Osteocyte (in vitro differentiated cells): ENCODE data around the gene BANF2. TPM values are rescaled to one million over a fixed set of nuclear protein-coding genes. Genes with fewer than 3 reads are reported as not detected.

Experiments
- DNase-seq: peaks from one replicate; pipeline ENCODE4 v3.0.0; 2021; ENCODE audit warnings: mixed read lengths; ENCODE audit not compliant: unreplicated experiment; ENCODE audit errors: extremely low spot score
- H3K27ac Mint-ChIP-seq: one replicate; pipeline ENCODE4 v1.8.0; 2021; ENCODE audit warnings: mild to moderate bottlenecking, mixed read lengths; ENCODE audit not compliant: unreplicated experiment
- H3K27me3 Mint-ChIP-seq: one replicate; pipeline ENCODE4 v1.8.0; 2021; ENCODE audit warnings: mixed read lengths; ENCODE audit not compliant: unreplicated experiment
- H3K36me3 Mint-ChIP-seq: one replicate; pipeline ENCODE4 v1.8.0; 2021; ENCODE audit warnings: mixed read lengths; ENCODE audit not compliant: unreplicated experiment
- H3K4me1 Mint-ChIP-seq: one replicate; pipeline ENCODE4 v1.8.0; 2021; ENCODE audit warnings: mixed read lengths; ENCODE audit not compliant: unreplicated experiment
- H3K4me3 Mint-ChIP-seq: one replicate; pipeline ENCODE4 v1.8.0; 2021; ENCODE audit warnings: mild to moderate bottlenecking, moderate library complexity, mixed read lengths; ENCODE audit not compliant: unreplicated experiment
- H3K9me3 Mint-ChIP-seq: one replicate; pipeline ENCODE4 v1.8.0; 2021; ENCODE audit warnings: mixed read lengths; ENCODE audit not compliant: unreplicated experiment
- total RNA-seq: library from RNA; stranded (reverse); gene quantifications from 2 replicates; pipeline ENCODE4 v1.2.1, GENCODE V29; 2021
- TF ChIP-seq, protein P1 (sequence below): fragments of 200-600 bp; sonication (generic); IDR thresholded peaks from 2 replicates; pipeline ENCODE4 v1.5.0; 2021; ENCODE audit warnings: antibody characterized with exemption, mild to moderate bottlenecking, moderate library complexity

BANF2 gene
- total RNA-seq, 1 donor from 2014 or later = not detected

DNA sequence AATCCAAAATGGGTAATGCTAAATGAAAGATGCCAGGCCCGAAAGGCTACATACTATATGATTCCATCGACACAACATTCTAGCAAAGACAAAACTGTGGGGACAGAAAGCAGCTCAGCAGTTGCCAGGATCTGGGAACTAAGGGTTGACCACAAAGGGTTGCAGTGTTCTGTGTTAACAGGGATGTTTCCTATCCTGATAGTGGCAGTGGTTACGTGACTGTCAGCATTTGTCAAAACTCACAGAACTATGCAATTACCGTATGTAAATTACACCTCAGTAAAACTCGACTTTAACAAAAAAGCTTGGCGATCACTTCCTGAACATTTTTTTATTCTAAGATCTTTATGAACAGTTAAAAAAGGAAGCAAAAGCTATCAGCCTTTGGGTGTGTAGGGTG is 83.9 kb downstream of the BANF2 start:
- Mint-ChIP-seq H3K9me3 (no peaks in the 10 kb centered on the region), H3K4me1 (peaks cover 20% of the 10 kb centered on the region), H3K27me3 (no peaks in the 10 kb centered on the region), H3K36me3 (no peaks in the 10 kb centered on the region), H3K4me3 (no peak overlapping the region), H3K27ac (no peak overlapping the region)
- DNase-seq = no peak
- TF ChIP-seq, protein P1, sequence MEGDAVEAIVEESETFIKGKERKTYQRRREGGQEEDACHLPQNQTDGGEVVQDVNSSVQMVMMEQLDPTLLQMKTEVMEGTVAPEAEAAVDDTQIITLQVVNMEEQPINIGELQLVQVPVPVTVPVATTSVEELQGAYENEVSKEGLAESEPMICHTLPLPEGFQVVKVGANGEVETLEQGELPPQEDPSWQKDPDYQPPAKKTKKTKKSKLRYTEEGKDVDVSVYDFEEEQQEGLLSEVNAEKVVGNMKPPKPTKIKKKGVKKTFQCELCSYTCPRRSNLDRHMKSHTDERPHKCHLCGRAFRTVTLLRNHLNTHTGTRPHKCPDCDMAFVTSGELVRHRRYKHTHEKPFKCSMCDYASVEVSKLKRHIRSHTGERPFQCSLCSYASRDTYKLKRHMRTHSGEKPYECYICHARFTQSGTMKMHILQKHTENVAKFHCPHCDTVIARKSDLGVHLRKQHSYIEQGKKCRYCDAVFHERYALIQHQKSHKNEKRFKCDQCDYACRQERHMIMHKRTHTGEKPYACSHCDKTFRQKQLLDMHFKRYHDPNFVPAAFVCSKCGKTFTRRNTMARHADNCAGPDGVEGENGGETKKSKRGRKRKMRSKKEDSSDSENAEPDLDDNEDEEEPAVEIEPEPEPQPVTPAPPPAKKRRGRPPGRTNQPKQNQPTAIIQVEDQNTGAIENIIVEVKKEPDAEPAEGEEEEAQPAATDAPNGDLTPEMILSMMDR = no peak

DNA sequence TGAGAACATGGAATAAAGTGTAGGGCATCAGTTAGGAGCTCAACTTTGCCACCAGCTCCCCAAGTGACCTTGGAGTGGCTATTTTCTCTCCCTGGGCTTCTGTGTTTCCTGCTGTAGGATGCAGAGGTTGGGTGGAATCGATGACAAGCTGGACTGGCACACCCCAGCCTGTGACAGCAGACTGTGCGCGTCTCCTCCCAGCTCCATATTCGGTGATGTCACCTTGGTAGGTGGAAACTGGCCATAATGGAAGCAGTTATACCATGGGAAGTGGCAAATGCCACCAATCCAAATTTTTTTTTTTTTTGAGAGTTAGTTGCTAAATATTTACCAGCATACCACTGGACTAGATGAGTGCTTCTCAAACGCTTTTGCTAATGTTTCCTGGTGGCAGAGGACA is 85.2 kb downstream of the BANF2 start:
- H3K27me3 Mint-ChIP-seq = no peaks in the 10 kb centered on the region

More for the DNA sequence above, 85.2 kb downstream of the BANF2 start:
- TF ChIP-seq, protein P1 = no peak
- H3K27ac Mint-ChIP-seq = no peak overlapping the region
- H3K9me3 Mint-ChIP-seq = no peaks in the 10 kb centered on the region
- H3K4me3 Mint-ChIP-seq = no peak overlapping the region
- peaks cover 29% of the 10 kb centered on the region for H3K4me1 Mint-ChIP-seq
- DNase-seq = no peak
- H3K36me3 Mint-ChIP-seq = no peaks in the 10 kb centered on the region

Other genes with a start within 250 kb of the BANF2 start
- 12.6 and 13.8 TPM in 2 replicates for gene BFSP1, start 168.6 kb upstream of the BANF2 start, total RNA-seq
- 676 and 684 TPM in 2 replicates for gene DSTN, start 129.9 kb upstream of the BANF2 start, total RNA-seq
- 307 and 312 TPM in 2 replicates for gene RRBP1, start 17.7 kb upstream of the BANF2 start, total RNA-seq